Duodenal mucosa (tissue), 2 donors: Measurements from ENCODE around the gene PAQR5.
A peak's percentile ranks its signal among the peaks of the same experiment; 100 is the strongest.

Source experiments
- H3K27ac ChIP-seq: one replicate; pipeline ENCODE4 v1.7.0; 2013; ENCODE audit warnings: low read depth, low read length
- H3K27me3 ChIP-seq, 2 donors: one replicate each; pipeline ENCODE4 v1.7.0; 2013; ENCODE audit warnings: low read length in 2 of 2, control low read depth in 1 of 2; ENCODE audit not compliant: insufficient read depth in 2 of 2, control insufficient read depth in 1 of 2
- H3K36me3 ChIP-seq, 2 donors: one replicate each; pipeline ENCODE4 v1.7.0; 2013; ENCODE audit warnings: low read length in 2 of 2, control low read depth in 1 of 2; ENCODE audit not compliant: insufficient read depth in 2 of 2, control insufficient read depth in 1 of 2
- H3K4me1 ChIP-seq, 2 donors: one replicate each; pipeline ENCODE4 v1.7.0; 2013; ENCODE audit warnings: low read length in 2 of 2, control low read depth in 1 of 2; ENCODE audit not compliant: insufficient read depth in 2 of 2, control insufficient read depth in 1 of 2
- H3K4me3 ChIP-seq, 2 donors: one replicate each; pipeline ENCODE4 v1.7.0; 2013; ENCODE audit warnings: low read length in 2 of 2, low read depth in 1 of 2
- H3K9ac ChIP-seq, 2 donors: one replicate each; pipeline ENCODE4 v1.7.0; 2013; ENCODE audit warnings: low read length in 2 of 2, low read depth in 1 of 2
- H3K9me3 ChIP-seq, 2 donors: one replicate each; pipeline ENCODE4 v1.7.0; 2013; ENCODE audit warnings: low read length in 2 of 2, control low read depth in 1 of 2; ENCODE audit not compliant: control insufficient read depth in 1 of 2

The PAQR5 gene

DNA sequence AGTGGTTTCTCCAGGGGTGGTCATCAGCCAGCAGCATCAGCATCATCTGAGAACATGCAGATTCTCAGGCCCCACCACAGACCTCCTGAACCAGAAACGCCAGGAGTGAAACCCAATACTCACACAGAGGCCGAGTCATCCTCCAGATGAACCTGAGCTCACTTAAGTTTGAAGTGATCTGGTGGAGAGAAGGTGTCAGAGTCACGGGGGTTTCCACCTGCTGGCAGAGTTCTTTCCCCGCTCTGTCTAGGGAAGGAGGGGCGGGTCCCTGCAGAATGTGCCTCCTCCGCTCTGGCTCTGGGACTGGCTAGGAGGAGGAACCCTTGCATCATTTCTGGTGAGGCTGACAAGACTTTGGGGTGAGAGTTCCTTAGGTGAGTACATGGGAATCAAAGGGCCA, 102.1 kb downstream of the PAQR5 start:
- Histone ChIP-seq H3K4me1 (no peaks in the 10 kb centered on the region), H3K36me3 (no peaks in the 10 kb centered on the region), H3K27me3 (no peaks in the 10 kb centered on the region), H3K4me3 (no peak overlapping the region), H3K9ac (no peak overlapping the region), H3K27ac (no peak overlapping the region), H3K9me3 (no peaks in the 10 kb centered on the region)

DNA sequence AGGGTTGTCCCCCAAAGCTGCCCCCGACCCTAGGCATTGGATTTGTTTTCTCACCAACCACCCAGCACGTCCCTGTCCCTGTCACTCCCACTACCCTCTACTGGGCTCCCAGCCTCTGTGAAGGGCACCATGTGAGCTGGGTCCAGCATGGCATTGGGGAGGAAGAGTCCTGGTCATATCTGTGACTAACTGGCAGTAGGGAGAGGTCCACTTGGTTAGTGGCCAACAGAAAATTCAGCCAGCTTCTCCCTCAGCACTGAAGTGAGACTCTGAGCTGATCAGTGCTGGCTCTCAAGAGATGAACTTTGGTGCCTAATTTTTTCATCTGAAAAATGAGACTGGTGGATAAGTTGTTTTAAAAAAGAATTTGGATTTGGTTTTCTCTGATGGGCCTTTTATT, 104.1 kb downstream of the PAQR5 start:
- Histone ChIP-seq H3K27ac (no peak overlapping the region), H3K36me3 (no peaks in the 10 kb centered on the region), H3K9ac (no peak overlapping the region), H3K9me3 (no peaks in the 10 kb centered on the region), H3K27me3 (no peaks in the 10 kb centered on the region), H3K4me3 (no peak overlapping the region), H3K4me1 (no peaks in the 10 kb centered on the region)

DNA sequence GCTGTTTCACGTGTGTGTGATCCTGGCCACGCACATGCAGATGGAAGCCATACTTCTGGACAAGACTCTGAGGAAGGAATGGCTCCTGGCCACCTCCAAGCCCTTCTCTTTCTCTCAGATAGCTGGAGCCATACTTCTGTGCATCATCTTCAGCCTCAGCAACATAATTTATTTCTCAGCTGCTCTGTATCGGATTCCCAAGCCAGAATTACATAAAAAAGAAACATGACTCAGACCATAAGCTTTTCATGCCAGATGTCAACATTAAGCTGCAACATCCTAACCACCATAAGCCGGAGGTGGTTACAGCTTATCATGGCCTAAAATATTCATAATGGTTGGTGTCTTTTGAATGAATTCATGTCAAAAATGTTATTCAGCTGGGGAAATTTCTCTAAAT, 104.9 kb downstream of the PAQR5 start:
- Histone ChIP-seq H3K27me3 (no peaks in the 10 kb centered on the region), H3K9ac (no peak overlapping the region), H3K9me3 (no peaks in the 10 kb centered on the region), H3K4me1 (no peaks in the 10 kb centered on the region), H3K27ac (no peak overlapping the region), H3K36me3 (no peaks in the 10 kb centered on the region), H3K4me3 (no peak overlapping the region)

DNA sequence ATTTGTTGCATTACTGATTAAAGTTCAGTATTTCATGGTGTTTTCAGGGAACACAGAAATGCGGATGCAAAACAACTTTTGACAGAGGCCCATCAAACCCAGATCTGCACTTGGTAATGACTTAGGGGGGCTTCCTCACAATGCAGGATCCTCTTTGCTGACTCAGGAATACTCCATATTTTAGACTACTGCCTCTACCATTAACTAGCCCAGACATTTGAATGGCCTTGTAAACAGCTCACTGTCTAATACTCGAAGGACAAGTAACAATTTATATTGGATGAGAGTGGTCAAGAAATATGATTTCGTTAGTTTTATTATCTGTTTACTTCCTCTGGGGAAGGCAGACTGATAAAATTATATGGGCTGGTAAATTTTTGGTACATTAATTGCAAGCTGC, 106.4 kb downstream of the PAQR5 start:
- Histone ChIP-seq H3K27ac (no peak overlapping the region), H3K9ac (no peak overlapping the region), H3K4me1 (no peaks in the 10 kb centered on the region), H3K9me3 (no peaks in the 10 kb centered on the region), H3K27me3 (no peaks in the 10 kb centered on the region), H3K4me3 (no peak overlapping the region), H3K36me3 (no peaks in the 10 kb centered on the region)

DNA sequence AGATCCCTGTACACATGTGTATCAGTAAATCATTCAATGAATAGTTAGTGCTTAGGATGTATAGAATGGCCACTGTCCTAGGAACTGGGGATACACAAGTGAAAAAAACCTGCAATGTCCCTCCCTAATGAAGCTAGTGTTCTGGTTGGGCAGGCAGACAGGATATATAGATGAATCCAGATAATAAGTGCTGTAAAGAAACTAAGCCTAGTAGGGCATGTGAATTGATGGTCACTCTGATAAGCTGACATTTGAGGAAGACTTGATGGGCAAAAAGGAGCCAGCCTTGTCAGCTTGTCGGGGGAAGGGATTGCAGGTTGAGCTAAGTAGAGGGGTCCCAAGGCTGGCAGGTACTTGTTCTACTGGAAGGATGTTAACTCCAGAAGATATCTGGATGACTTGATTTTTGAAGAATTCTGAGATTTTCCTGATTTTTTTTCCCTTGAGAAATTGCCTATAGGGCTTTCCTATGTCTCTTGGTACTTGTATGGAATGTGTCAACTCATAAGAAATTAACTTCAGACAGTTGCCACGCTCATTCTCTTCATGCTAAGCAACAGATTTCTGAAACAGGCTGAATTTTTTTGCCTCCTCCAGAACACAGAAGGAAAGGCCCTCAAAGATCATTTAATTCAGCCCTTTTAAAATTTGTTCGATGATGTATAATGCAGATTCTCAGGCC, 109.1 kb downstream of the PAQR5 start:
- H3K36me3 ChIP-seq = no peaks in the 10 kb centered on the region
- no peak overlapping the region for H3K4me3 ChIP-seq
- no peak overlapping the region for H3K27ac ChIP-seq

DNA sequence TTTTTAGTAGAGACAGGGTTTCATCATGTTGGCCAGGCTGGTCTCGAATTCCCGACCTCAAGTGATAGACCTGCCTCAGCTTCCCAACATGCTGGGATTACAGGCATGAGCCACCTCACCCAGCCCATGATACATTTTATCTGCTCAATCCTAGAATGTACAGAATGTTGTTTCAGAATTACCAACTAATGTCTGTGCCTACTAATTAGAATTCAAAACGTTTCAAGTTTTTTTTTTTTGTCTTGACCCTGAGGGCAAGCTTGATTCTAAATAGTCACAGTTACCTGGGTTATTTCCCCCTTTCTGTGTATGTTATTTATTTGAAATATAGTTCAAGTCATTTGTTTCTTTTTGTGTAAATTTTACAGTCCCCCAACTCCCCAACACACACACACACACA, 110.1 kb downstream of the PAQR5 start:
- Histone ChIP-seq H3K27me3 (no peaks in the 10 kb centered on the region), H3K36me3 (no peaks in the 10 kb centered on the region), H3K9me3 (no peaks in the 10 kb centered on the region), H3K4me1 (peaks cover 0 to 3% of the 10 kb centered on the region in 2 donors), H3K9ac (no peak overlapping the region), H3K4me3 (no peak overlapping the region), H3K27ac (no peak overlapping the region)

More for the DNA sequence above, 109.1 kb downstream of the PAQR5 start:
- H3K4me1 ChIP-seq = no peaks in the 10 kb centered on the region
- no peak overlapping the region for H3K9ac ChIP-seq
- no peaks in the 10 kb centered on the region for H3K27me3 ChIP-seq
- H3K9me3 ChIP-seq = no peaks in the 10 kb centered on the region

DNA sequence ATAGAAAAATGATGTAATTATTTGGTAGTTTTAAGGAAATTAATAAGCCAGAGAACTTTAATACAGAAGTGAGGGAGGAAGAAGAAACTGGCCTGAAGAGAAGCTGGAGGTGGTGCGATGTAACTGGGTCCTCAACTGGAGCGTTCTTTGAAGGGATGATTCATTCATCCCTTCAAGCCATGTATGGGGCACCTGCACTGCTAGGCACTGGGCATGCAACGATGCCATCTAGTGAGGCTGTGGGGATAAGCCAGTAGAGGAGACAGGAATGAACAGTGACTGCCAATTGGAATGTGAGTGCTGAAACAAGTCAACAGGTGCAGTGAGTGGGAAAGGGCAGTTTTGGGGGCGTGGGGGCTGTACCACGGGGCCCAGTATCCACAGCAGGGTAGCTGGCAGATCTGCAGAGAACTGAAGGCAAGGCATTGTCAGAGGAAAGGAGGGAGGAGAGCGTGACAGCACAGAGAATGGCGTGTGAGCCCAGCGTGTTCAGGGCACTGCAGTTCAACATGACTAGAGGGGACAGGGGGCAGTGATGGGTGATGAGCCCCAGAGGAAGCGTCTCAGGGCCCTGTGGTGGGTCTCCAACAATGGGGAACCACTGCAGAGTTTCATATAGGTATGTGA, 111.6 kb downstream of the PAQR5 start:
- Histone ChIP-seq H3K4me1 (peaks cover 0 to 4% of the 10 kb centered on the region in 2 donors), H3K27ac (no peak overlapping the region), H3K27me3 (no peaks in the 10 kb centered on the region), H3K9ac (no peak overlapping the region), H3K9me3 (no peaks in the 10 kb centered on the region), H3K36me3 (no peaks in the 10 kb centered on the region), H3K4me3 (no peak overlapping the region)

DNA sequence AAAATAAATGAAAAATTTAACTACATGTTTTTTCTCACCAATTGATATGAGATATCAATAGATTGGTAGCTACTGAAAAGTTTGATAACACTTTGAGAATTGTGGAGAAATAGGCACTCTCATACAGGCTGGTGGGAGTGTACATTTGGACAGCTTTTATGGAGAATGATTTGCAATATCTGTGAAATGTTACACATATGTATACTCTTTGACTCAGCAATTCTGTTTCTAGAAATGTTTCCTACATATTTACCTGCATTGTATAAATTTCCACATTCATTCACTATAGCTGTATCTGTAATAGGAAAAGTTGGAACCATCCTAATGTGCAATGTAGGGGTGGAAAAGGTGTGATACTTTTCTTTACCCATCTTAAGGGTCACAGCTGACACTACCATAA, 113.6 kb downstream of the PAQR5 start:
- H3K27me3 ChIP-seq = no peaks in the 10 kb centered on the region
- no peak overlapping the region for H3K9ac ChIP-seq
- H3K27ac ChIP-seq = no peak overlapping the region
- H3K4me1 ChIP-seq = peaks cover 0 to 4% of the 10 kb centered on the region in 2 donors
- no peak overlapping the region for H3K4me3 ChIP-seq
- H3K36me3 ChIP-seq = no peaks in the 10 kb centered on the region
- H3K9me3 ChIP-seq = no peaks in the 10 kb centered on the region

DNA sequence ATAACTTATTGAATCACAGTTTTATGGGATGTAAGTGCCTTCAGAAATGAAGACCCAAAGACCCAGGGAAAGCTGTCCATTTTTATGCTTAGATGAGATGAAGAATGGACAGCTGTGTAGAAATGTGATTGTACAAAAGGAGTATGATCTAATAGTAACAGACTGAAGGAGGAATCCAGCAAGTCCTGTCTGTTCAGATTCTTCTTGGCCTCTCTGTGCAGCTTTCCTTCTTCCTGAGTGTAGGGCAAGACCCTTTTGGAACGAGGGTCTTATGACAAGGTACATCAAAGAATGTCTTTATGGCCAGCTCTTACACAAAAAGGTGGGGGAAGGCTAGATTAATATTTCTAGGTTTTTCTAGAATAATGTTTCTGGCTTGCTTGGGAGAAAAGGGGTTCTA, 114.0 kb downstream of the PAQR5 start:
- H3K9me3 ChIP-seq = no peaks in the 10 kb centered on the region
- no peak overlapping the region for H3K4me3 ChIP-seq
- no peaks in the 10 kb centered on the region for H3K27me3 ChIP-seq
- H3K4me1 ChIP-seq = peaks cover 0 to 4% of the 10 kb centered on the region in 2 donors
- no peaks in the 10 kb centered on the region for H3K36me3 ChIP-seq
- H3K9ac ChIP-seq = no peak overlapping the region
- H3K27ac ChIP-seq = no peak overlapping the region

DNA sequence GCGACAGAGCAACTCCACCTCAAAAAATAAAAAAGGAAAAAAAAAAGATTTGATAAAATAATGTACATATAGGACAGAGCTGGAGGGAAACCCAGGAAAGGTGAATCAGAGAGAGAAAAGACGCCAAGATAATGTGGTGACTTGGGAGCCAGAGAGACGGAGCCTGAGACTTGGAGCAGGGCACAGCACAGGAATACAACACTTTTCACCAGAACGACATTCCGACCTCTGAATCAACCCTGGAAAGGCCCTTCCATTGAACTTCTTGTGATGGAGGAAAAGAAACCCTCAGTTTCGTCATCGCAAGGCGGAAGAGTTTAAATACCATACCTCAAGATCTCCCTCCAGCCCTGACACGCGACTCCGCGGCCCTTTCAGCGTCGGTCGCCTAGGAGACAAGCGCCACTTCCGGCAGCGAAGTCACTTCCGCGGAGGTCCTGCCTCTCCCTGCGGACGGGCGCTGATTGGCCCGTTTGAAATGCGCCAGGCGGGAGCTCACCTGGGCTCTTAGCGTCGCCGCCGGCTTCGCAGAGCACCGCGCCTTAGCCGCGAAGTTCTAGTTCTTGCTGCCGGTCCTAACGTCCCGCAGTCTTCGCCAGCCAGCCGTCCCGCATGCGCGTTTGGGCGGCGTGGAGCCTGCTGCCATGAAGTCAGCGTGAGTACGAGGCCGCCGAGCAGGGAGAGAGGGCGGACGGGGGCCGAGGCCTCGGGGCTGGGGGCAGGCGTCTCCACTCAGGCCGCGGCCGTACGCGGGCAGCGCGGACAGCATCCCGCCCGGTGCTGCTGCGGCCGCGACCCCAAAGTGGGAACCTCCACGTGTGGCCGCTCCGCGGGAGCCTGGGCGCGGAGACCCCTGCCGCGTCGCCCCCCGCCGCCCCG, 115.3 kb downstream of the PAQR5 start, which contains the start of gene KIF23:
Gene KIF23 (plus strand): TSS at position 528 of the 879 bp plus-strand sequence. CDS start 117 bp downstream, at position 645.
- no peaks in the 10 kb centered on the region for H3K27me3 ChIP-seq
- H3K27ac ChIP-seq = no peak within 1 kb of the TSS
- H3K9me3 ChIP-seq = no peaks in the 10 kb centered on the region
- H3K36me3 ChIP-seq = no peaks in the 10 kb centered on the region
- H3K9ac ChIP-seq = peak within 1 kb of the TSS; percentile 51 to 71
- H3K4me3 ChIP-seq = peak within 1 kb of the TSS; percentile 81 to 82
- H3K4me1 ChIP-seq = peaks cover 0 to 4% of the 10 kb centered on the region in 2 donors
